ENCODE data around the gene SMC3. TPM values are rescaled to one million over a fixed set of nuclear protein-coding genes. Genes with fewer than 3 reads are reported as not detected.

The SMC3 gene
- total RNA-seq = 18.4 and 21.4 TPM in 2 replicates

DNA sequence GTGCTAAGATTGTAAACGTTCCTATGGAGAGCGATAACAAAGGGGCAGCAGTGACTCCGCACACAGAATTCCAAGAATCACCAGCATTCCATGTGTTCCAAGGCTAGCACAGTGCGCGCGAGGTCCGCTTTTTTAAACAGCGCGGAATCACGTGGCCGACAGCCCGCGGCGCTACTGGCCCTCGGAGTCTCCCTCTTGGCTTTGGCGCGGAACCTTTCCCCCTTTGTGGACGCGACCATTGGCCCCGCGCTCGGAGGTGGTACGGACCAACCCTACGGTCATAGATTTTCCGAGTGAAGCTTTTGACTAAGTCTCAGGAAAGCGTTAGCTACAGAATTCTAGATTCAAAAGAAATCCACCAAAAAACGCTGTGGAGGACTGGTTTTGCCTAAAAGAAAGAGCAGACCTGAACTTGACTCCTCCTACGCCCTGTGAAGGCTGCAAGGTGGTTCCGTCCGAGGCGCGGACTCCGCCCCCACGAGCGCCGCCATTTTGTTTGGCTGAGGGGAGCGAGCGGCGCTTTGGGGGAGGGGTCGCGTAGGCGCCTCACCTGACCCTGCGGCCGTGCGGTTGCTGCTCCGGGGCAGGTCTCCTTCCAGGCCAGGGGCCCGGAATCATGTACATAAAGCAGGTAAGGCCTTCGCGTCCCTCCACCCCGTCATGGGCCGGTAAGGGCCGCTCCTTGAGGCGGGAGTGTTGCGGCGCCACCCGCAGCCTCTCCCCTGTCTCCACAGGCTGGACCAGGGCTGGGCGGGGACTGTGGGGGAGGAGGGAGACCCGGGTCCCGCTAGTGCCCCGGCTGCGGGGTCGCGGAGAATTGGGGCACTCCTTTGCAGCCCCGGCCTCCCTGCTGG, at the start of gene SMC3:
TSS of gene SMC3 (plus strand) at position 495 of the 854 bp plus-strand sequence. CDS start at position 617, 122 bp downstream.

DNA sequence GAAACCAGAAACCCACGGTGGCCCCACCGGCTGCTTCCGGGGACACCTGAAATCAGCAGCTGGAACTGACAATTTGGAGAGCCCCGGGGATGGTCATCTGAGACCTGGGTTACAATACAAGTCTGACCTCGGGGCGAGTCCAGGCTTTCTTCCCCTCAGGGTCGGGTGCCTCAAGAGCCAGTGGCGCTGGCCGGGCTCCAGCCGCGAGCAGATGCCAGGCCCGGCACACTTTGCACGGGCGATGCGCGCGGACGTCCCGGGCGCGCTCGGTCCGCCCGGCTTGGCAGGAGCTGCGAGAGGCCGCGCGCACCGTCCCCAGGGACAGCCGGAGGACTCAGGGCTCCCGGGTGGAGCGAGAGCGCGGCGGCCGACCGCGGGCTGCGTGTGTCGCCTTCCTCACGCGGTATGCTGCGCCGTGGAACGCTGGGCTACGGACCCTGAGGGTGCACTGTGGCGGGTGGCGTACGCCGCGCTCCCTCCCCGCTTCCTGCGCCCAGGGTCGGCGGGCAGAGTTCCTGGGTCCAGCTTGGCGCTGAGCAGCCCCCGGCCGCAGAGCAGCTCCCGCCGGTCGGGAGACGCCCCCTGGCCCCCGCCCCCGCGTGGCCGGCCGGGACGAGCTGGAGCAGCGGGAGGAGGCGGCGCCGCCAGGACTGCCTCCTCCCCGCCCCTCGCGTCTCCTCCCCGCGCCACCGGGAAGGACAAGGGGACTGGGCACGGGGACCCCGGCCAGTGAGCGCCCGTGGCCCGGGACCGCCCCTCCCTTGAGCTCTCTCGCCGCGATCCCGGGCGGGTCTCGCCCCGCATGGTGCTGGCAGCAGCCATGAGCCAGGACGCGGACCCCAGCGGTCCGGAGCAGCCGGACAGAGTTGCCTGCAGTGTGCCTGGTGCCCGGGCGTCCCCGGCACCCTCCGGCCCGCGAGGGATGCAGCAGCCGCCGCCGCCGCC, 76.4 kb downstream of the SMC3 start, which contains the start of gene RBM20:
TSS of gene RBM20 (plus strand) at position 684 of the 945 bp plus-strand sequence. CDS start at position 803, 119 bp downstream.

Other genes with a start within 250 kb of the SMC3 start
- gene DUSP5, start 69.8 kb upstream of the SMC3 start, total RNA-seq = 11.0 and 15.8 TPM in 2 replicates
- gene RBM20, start 76.6 kb downstream of the SMC3 start, total RNA-seq = 2.4 and 5.1 TPM in 2 replicates

Measured in smooth muscle cell of the pulmonary artery (primary cell).